ENCODE results near the gene CBFA2T2. TPM values are rescaled to one million over a fixed set of nuclear protein-coding genes. Genes with fewer than 3 reads are reported as not detected.

The CBFA2T2 gene
- total and polyA plus RNA-seq, 9 donors = 9.4 to 29.8 (median 21.2) TPM

DNA sequence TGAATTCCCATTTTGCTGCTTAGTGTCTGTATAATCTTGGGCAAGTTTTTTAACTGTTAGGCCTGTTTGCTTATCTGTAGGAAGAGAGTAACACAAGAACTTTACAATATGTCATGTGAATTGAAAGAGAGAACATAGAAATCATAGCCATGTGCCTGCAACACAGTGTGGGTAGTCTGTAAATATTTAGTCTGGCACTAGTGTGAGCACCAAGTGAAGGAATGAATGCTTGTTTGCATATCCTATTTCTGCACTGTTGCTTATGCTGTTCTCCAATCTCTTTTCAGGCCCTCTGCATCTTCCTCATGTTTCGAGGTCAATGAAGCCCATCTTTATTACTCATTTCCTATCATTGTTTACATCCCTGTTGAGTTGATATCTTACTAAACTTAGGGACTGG lies 49.2 kb downstream of the CBFA2T2 start:
- Histone ChIP-seq H3K9me3 (no peaks in the 10 kb centered on the region), H3K27ac (no peak overlapping the region), H3K4me3 (no peak overlapping the region), H3K36me3 (no peaks in the 10 kb centered on the region), H3K4me1 (ENCODE audit: insufficient read depth) (no peaks in the 10 kb centered on the region), H3K27me3 (no peaks in the 10 kb centered on the region)
- intact Hi-C loops (cut with DNase I) = no loop called here
- TF ChIP-seq EP300 (IDR thresholded peaks at IDR 0.05) = no peak
- TF ChIP-seq, protein P1, sequence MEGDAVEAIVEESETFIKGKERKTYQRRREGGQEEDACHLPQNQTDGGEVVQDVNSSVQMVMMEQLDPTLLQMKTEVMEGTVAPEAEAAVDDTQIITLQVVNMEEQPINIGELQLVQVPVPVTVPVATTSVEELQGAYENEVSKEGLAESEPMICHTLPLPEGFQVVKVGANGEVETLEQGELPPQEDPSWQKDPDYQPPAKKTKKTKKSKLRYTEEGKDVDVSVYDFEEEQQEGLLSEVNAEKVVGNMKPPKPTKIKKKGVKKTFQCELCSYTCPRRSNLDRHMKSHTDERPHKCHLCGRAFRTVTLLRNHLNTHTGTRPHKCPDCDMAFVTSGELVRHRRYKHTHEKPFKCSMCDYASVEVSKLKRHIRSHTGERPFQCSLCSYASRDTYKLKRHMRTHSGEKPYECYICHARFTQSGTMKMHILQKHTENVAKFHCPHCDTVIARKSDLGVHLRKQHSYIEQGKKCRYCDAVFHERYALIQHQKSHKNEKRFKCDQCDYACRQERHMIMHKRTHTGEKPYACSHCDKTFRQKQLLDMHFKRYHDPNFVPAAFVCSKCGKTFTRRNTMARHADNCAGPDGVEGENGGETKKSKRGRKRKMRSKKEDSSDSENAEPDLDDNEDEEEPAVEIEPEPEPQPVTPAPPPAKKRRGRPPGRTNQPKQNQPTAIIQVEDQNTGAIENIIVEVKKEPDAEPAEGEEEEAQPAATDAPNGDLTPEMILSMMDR (IDR thresholded peaks at IDR 0.05) = no peak
- TF ChIP-seq POLR2A (IDR thresholded peaks at IDR 0.05) = no peak
- no peak for DNase-seq
- 78 to 93% (median 81%) methylated on average over 1 of the region's 1 CpG for WGBS, 3 donors

DNA sequence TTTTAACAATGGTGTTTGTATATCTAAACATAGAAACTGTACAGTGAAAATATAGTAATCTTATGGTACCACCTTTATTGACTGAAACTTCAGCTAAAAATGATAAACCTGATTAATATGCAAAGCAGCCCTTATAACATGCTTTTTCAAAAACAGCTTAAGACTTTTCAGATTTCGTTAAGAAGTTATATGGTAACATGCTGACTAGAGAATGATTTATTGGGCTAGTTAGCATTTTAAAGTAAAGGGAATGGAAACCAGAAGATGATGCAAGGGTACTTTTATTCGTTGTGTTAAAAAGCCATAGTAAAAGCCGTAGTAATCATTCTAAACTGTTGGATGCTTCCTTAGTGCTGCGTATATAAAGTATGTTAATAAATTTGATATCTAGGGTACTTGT lies 50.5 kb downstream of the CBFA2T2 start:
- DNase-seq = no peak
- Histone ChIP-seq H3K36me3 (no peaks in the 10 kb centered on the region), H3K4me1 (ENCODE audit: insufficient read depth) (no peaks in the 10 kb centered on the region), H3K27ac (no peak overlapping the region), H3K9me3 (no peaks in the 10 kb centered on the region), H3K27me3 (no peaks in the 10 kb centered on the region), H3K4me3 (no peak overlapping the region)
- intact Hi-C loops (cut with DNase I) = no loop called here
- 91 to 93% (median 92%) methylated on average over 4 of the region's 4 CpGs for WGBS, 3 donors
- no peak for TF ChIP-seq EP300 (IDR thresholded peaks at IDR 0.05)

DNA sequence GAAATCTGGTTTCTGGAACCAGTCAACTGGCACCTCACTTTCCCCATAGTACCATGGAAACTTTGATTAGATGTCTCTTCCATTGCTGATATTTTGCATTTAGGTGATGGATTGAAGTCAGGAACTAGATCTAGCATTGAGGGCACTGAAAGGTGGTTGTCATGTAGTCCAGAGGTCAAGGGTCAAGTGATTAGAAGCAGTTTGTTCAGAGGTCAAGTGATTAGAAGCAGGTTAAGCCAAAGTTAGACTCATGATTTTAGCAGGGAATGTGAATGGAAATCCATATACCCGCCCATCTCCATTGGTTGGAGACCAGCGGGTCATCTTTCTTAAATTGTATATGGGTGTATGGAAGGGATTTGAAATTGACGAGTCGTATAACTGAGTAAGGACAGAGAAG lies 51.2 kb downstream of the CBFA2T2 start:
- no peak overlapping the region for H3K27ac ChIP-seq
- TF ChIP-seq EP300 (IDR thresholded peaks at IDR 0.05) (no peak), POLR2A (IDR thresholded peaks at IDR 0.05) (no peak)
- TF ChIP-seq, protein P1 (IDR thresholded peaks at IDR 0.05) = no peak

DNA sequence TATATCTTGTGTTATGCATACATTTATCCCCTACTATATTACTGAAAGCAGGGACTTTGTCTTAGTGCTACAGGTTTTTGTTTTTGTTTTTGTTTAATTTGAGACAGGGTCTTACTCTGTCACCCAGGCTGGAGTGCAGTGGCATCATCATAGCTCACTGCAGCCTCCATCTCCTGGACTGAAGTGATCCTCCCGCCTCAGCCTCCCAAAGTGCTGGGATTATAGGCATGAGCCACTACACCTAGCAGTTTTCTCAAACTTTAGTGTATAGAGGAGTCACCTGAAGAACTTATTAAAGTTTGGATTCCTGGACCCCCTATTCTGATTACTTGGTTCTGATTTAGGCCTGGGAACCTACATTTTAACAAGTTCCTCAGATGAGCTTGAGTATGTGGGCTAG lies 51.9 kb downstream of the CBFA2T2 start:
- Histone ChIP-seq H3K9me3 (no peaks in the 10 kb centered on the region), H3K27me3 (no peaks in the 10 kb centered on the region), H3K4me3 (no peak overlapping the region), H3K36me3 (no peaks in the 10 kb centered on the region), H3K4me1 (ENCODE audit: insufficient read depth) (no peaks in the 10 kb centered on the region), H3K27ac (no peak overlapping the region)
- TF ChIP-seq POLR2A (IDR thresholded peaks at IDR 0.05) = no peak
- TF ChIP-seq EP300 (IDR thresholded peaks at IDR 0.05) = no peak
- TF ChIP-seq, protein P1 (IDR thresholded peaks at IDR 0.05) = no peak
- intact Hi-C loops (cut with DNase I) = no loop called here
- 96 to 100% (median 98%) methylated on average over 1 of the region's 1 CpG for WGBS, 3 donors
- DNase-seq = no peak

More for the DNA sequence above, 51.2 kb downstream of the CBFA2T2 start:
- no peak for DNase-seq
- 96 to 99% (median 96%) methylated on average over 4 of the region's 4 CpGs for WGBS, 3 donors
- Histone ChIP-seq H3K4me1 (ENCODE audit: insufficient read depth) (no peaks in the 10 kb centered on the region), H3K36me3 (no peaks in the 10 kb centered on the region), H3K9me3 (no peaks in the 10 kb centered on the region), H3K4me3 (no peak overlapping the region), H3K27me3 (no peaks in the 10 kb centered on the region)
- intact Hi-C loops (cut with DNase I) = no loop called here

DNA sequence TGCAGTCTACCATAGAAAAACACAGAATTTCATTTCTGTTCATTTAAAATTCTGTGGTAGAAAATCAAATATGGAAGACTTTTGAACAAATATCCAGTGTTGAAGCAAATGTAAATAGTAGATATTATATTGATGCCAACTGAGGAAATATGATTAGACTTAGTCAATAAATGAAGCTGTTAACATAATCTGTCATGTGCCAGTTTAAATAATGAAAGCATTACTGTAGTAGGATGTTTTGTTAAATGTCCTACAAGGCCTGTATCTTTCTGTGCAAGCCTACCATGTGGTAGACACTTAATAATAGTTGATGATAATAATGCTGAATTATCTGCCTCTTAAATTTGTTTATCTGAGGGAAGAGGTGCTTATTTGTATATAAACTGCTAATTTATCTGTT lies 55.9 kb downstream of the CBFA2T2 start:
- Histone ChIP-seq H3K4me1 (ENCODE audit: insufficient read depth) (peaks cover 2% of the 10 kb centered on the region), H3K4me3 (no peak overlapping the region), H3K9me3 (no peaks in the 10 kb centered on the region), H3K27ac (no peak overlapping the region), H3K27me3 (no peaks in the 10 kb centered on the region), H3K36me3 (no peaks in the 10 kb centered on the region)
- DNase-seq = no peak
- intact Hi-C loops (cut with DNase I) = no loop called here
- TF ChIP-seq, protein P1 (IDR thresholded peaks at IDR 0.05) = no peak
- TF ChIP-seq EP300 (IDR thresholded peaks at IDR 0.05) = no peak
- TF ChIP-seq POLR2A (IDR thresholded peaks at IDR 0.05) = no peak
